Mucosa of descending colon (tissue), 3 donors: Measurements from ENCODE around the gene PLS1. TPM values are rescaled to one million over a fixed set of nuclear protein-coding genes. Genes with fewer than 3 reads are reported as not detected.
"Not testable (repeated sequence)": the region's sequence is repeated elsewhere in the genome, so short reads cannot be mapped to it uniquely, and the experiment has no call there.

Source experiments
- ATAC-seq: fragments of 200-7000 bp; cut with Tn5 transposase; one replicate; pipeline ENCODE4 v1.9.1; 2020; ENCODE audit warnings: mild to moderate bottlenecking, moderate library complexity
- DNase-seq, 3 donors: peaks; one replicate each; pipeline ENCODE4 v3.0.0-alpha.2; 2020
- H3K36me3 ChIP-seq: fragments of 200-600 bp; one replicate; pipeline ENCODE4 v1.8.0; 2021; ENCODE audit warnings: low read depth, mild to moderate bottlenecking
- H3K4me1 ChIP-seq: fragments of 200-600 bp; one replicate; pipeline ENCODE4 v1.8.0; 2021; ENCODE audit warnings: low read depth, mild to moderate bottlenecking
- H3K4me3 ChIP-seq: fragments of 200-600 bp; one replicate; pipeline ENCODE4 v1.8.0; 2021; ENCODE audit warnings: mild to moderate bottlenecking
- H3K9me3 ChIP-seq: fragments of 200-600 bp; one replicate; pipeline ENCODE4 v1.8.0; 2021; ENCODE audit warnings: mild to moderate bottlenecking
- CTCF ChIP-seq: fragments of 200-600 bp; IDR thresholded peaks from one replicate; pipeline ENCODE4 v1.8.0; 2022; ENCODE audit warnings: antibody characterized with exemption, mild to moderate bottlenecking
- intact Hi-C, 2 donors: fragments of 100-400 bp; cut with DNase I in 1 of 2; cut with micrococcal nuclease in 1 of 2; formaldehyde crosslinking; loops; one replicate each; pipeline versions ENCODE4 v1.11.0 to v1.11.1; 2022; cut with DNase I, micrococcal nuclease
- total RNA-seq, 3 donors: library from RNA; stranded (reverse); fragmentation: NEBNext Ultra II Directional in 2 of 3; extraction: Animal tissue kit (Norgen Biotek cat#: 25700) in 2 of 3; gene quantifications; one replicate each; pipeline versions ENCODE4 v1.2.1 to v1.2.4, GENCODE V29; 2021 to 2023
- donor health status: DM: no; HTN: no; CAD: no; lungs with moderate emphysema.
- donor health status: DM: no; HTN: no; CAD: no.
- donor health status: DM: no; HTN: yes; CAD: no.

Gene PLS1
- total RNA-seq, 3 donors from 2014 or later: 235 to 448 (median 442) TPM

GRCh38 chr3:142577696-142578328 is 18.4 kb upstream of the PLS1 start:
- intact Hi-C loops: no loop called here
- TF ChIP-seq CTCF: no peak

GRCh38 chr3:142578329-142579223 is 17.6 kb upstream of the PLS1 start, which contains the start of gene ATR:
Gene ATR (minus strand): TSS chr3:142578733. CDS start chr3:142578704, 29 bp downstream.
- Histone ChIP-seq H3K36me3 (no peaks in the 10 kb centered on the region), H3K4me3 (peak within 1 kb of the TSS; percentile 79), H3K9me3 (no peaks in the 10 kb centered on the region), H3K4me1 (peaks cover 10% of the 10 kb centered on the region)
- ATAC-seq (peak; percentile 99), DNase-seq (peak; percentile 98)
- intact Hi-C loops: no loop called here
- peak; percentile 11 for TF ChIP-seq CTCF

More at GRCh38 chr3:142577696-142578328, 18.4 kb upstream of the PLS1 start:
- ATAC-seq (no peak), DNase-seq (no peak)
- no peaks in the 10 kb centered on the region for H3K36me3 ChIP-seq
- H3K9me3 ChIP-seq: no peaks in the 10 kb centered on the region
- H3K4me1 ChIP-seq: peaks cover 10% of the 10 kb centered on the region
- peak overlapping the region; percentile 79 for H3K4me3 ChIP-seq

- ATAC-seq (no peak), DNase-seq (no peak)
- intact Hi-C loops: loop anchor here (10.0 kb wide), 1 partner anchor 415 kb away; no protein-coding TSS in a partner anchor
- no peak overlapping the region for H3K4me3 ChIP-seq
- H3K4me1 ChIP-seq: peaks cover 10% of the 10 kb centered on the region
- no peak for TF ChIP-seq CTCF
- H3K36me3 ChIP-seq: no peaks in the 10 kb centered on the region
- H3K9me3 ChIP-seq: no peaks in the 10 kb centered on the region
Measured at GRCh38 chr3:142580061-142580423, 16.2 kb upstream of the PLS1 start.

- DNase-seq, H3K9me3 ChIP-seq, H3K4me3 ChIP-seq, H3K36me3 ChIP-seq, ATAC-seq: not testable (repeated sequence)
- intact Hi-C loops: loop anchor here (10.0 kb wide), 1 partner anchor 414 kb away; no protein-coding TSS in a partner anchor
- peaks cover 10% of the 10 kb centered on the region for H3K4me1 ChIP-seq
Measured at GRCh38 chr3:142581070-142581469, 15.1 kb upstream of the PLS1 start.

- no peak overlapping the region for H3K4me3 ChIP-seq
- intact Hi-C loops: loop anchor here (10.0 kb wide), 1 partner anchor 408 kb away; no protein-coding TSS in a partner anchor
- no peak for TF ChIP-seq CTCF
- no peaks in the 10 kb centered on the region for H3K4me1 ChIP-seq
- no peaks in the 10 kb centered on the region for H3K9me3 ChIP-seq
- H3K36me3 ChIP-seq: no peaks in the 10 kb centered on the region
- ATAC-seq: peak; percentile 96
- peak in 1 of 3 donors; percentile 82 for DNase-seq
Measured at GRCh38 chr3:142586803-142587406, 9.3 kb upstream of the PLS1 start.
